ENCODE results near the gene ZNF670. TPM values are rescaled to one million over a fixed set of nuclear protein-coding genes. Genes with fewer than 3 reads are reported as not detected.
"Not testable (repeated sequence)": the region's sequence is repeated elsewhere in the genome, so short reads cannot be mapped to it uniquely, and the experiment has no call there.

Gene ZNF670
- total RNA-seq, 1 donor from 2014 or later, result 2.8 TPM

- DNase-seq, result no peak
- intact Hi-C loops (cut with micrococcal nuclease), result no loop called here
- Mint-ChIP-seq H3K27me3 (no peaks in the 10 kb centered on the region), H3K4me3 (no peak overlapping the region), H3K9me3 (peaks cover 34% of the 10 kb centered on the region), H3K4me1 (no peaks in the 10 kb centered on the region), H3K27ac (no peak overlapping the region), H3K36me3 (ENCODE audit: low read depth) (peaks cover 7% of the 10 kb centered on the region)
Observed at GRCh38 chr1:247047702-247048101, 30.9 kb downstream of the ZNF670 start.

GRCh38 chr1:247047260-247047659 is 31.4 kb downstream of the ZNF670 start:
- Mint-ChIP-seq H3K4me3 (no peak overlapping the region), H3K4me1 (no peaks in the 10 kb centered on the region), H3K9me3 (peaks cover 31% of the 10 kb centered on the region), H3K36me3 (ENCODE audit: low read depth) (peaks cover 7% of the 10 kb centered on the region), H3K27ac (no peak overlapping the region), H3K27me3 (no peaks in the 10 kb centered on the region)
- intact Hi-C loops (cut with micrococcal nuclease), result no loop called here
- no peak for DNase-seq

- DNase-seq, result no peak
- peaks cover 22% of the 10 kb centered on the region for H3K9me3 Mint-ChIP-seq
- no peak overlapping the region for H3K4me3 Mint-ChIP-seq
- H3K27me3 Mint-ChIP-seq, result no peaks in the 10 kb centered on the region
- H3K36me3 Mint-ChIP-seq (ENCODE audit: low read depth), result peaks cover 6% of the 10 kb centered on the region
- H3K27ac Mint-ChIP-seq, result no peak overlapping the region
- intact Hi-C loops (cut with micrococcal nuclease), result no loop called here
- no peaks in the 10 kb centered on the region for H3K4me1 Mint-ChIP-seq
Observed at GRCh38 chr1:247043406-247043805, 35.2 kb downstream of the ZNF670 start.

- Mint-ChIP-seq H3K27ac (no peak overlapping the region), H3K4me3 (no peak overlapping the region), H3K4me1 (no peaks in the 10 kb centered on the region), H3K9me3 (peaks cover 15% of the 10 kb centered on the region), H3K36me3 (ENCODE audit: low read depth) (peaks cover 19% of the 10 kb centered on the region), H3K27me3 (no peaks in the 10 kb centered on the region)
- intact Hi-C loops (cut with micrococcal nuclease), result no loop called here
- DNase-seq, result no peak
Observed at GRCh38 chr1:247037511-247038320, 40.9 kb downstream of the ZNF670 start.

- H3K4me1 Mint-ChIP-seq; H3K4me3 Mint-ChIP-seq; H3K36me3 Mint-ChIP-seq (ENCODE audit: low read depth); H3K27me3 Mint-ChIP-seq; DNase-seq; H3K27ac Mint-ChIP-seq; intact Hi-C loops (cut with micrococcal nuclease): not testable (repeated sequence)
- peaks cover 32% of the 10 kb centered on the region for H3K9me3 Mint-ChIP-seq
Observed at GRCh38 chr1:247032306-247032705, 46.3 kb downstream of the ZNF670 start.

Other genes with a start within 250 kb of the ZNF670 start
- 47.9 and 56.5 TPM in 2 replicates for gene AHCTF1, start 146.9 kb downstream of the ZNF670 start, total RNA-seq
- gene ZNF695, start 70.8 kb downstream of the ZNF670 start, total RNA-seq, result 0.65 and 0.95 TPM in 2 replicates
- gene ZNF669, start 25.5 kb upstream of the ZNF670 start, total RNA-seq, result 6.2 and 6.7 TPM in 2 replicates
- gene ZNF124, start 93.2 kb upstream of the ZNF670 start, total RNA-seq, result 14.9 and 18.5 TPM in 2 replicates
- gene VN1R5, start 177.3 kb upstream of the ZNF670 start, total RNA-seq, result not detected in 2 replicates